BLaER1 treated with 17β-estradiol and CSF1 and Interleukin-3, amounts not matched to agents 10 nM and 100 nM (cell line): Measurements from ENCODE around the gene RPS26.
A peak's percentile ranks its signal among the peaks of the same experiment; 100 is the strongest.
"Not testable (repeated sequence)": the region's sequence is repeated elsewhere in the genome, so short reads cannot be mapped to it uniquely, and the experiment has no call there.

Experiments
- H3K27ac ChIP-seq, 11 experiments: shearing (Covaris generic); formaldehyde crosslinking; 2 replicates each; pipeline ENCODE4 v1.8.1; 2022
- H3K27me3 ChIP-seq, 11 experiments: shearing (Covaris generic); formaldehyde crosslinking; 2 replicates each; pipeline ENCODE4 v1.8.1; 2022
- H3K36me3 ChIP-seq, 11 experiments: shearing (Covaris generic); formaldehyde crosslinking; 2 replicates each; pipeline ENCODE4 v1.8.1; 2022
- H3K4me1 ChIP-seq, 10 experiments: shearing (Covaris generic); formaldehyde crosslinking; 2 replicates each; pipeline ENCODE4 v1.8.1; 2022
- H3K4me2 ChIP-seq, 11 experiments: shearing (Covaris generic); formaldehyde crosslinking; 2 replicates each; pipeline ENCODE4 v1.8.1; 2022
- H3K4me3 ChIP-seq, 10 experiments: shearing (Covaris generic); formaldehyde crosslinking; 2 replicates each; pipeline ENCODE4 v1.8.1; 2022
- H3K9ac ChIP-seq, 11 experiments: shearing (Covaris generic); formaldehyde crosslinking; 2 replicates each; pipeline ENCODE4 v1.8.1; 2022
- H3K9me3 ChIP-seq, 11 experiments: shearing (Covaris generic); formaldehyde crosslinking; replicated peaks in 1 of 11; 2 replicates each; pipeline ENCODE4 v1.8.1; 2022
- H4K20me1 ChIP-seq, 11 experiments: shearing (Covaris generic); formaldehyde crosslinking; 2 replicates each; pipeline ENCODE4 v1.8.1; 2022
- Cebpa-rat ChIP-seq, 11 experiments: shearing (Covaris generic); IDR thresholded peaks; 2 replicates each; pipeline ENCODE4 v1.8.1; 2022

Gene RPS26

GRCh38 chr12:56001487-56002100 is 40.1 kb upstream of the RPS26 start:
- Histone ChIP-seq H3K9ac (no peak overlapping the region), H3K27ac (no peak overlapping the region), H3K4me3 (no peak overlapping the region)

DNA sequence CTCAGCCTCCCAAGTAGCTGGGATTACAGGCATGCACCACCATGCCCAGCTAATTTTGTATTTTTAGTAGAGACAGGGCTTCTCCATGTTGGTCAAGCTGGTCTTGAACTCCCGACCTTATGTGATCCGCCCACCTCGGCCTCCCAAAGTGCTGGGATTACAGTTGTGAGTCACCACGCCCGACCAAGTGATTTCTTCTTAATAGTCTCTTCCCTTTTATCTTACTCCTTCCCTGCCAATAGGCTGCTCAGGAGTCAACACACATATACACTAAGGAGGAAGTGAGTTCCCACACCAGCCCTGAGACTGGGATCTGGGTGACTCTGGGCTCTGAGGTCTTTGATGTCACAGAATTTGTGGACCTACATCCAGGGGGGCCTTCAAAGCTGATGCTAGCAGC is 38.3 kb upstream of the RPS26 start:
- Histone ChIP-seq H3K36me3 (peaks cover 0 to 14% (median 0%) of the 10 kb centered on the region in 11 experiments; a peak in 4 of 22 replicates), H3K4me2 (peak overlapping the region in 3 of 11 experiments; percentile 13 to 40 (median 33); a peak in 3 of 22 replicates), H3K4me1 (peaks cover 6 to 34% (median 13%) of the 10 kb centered on the region in 10 experiments), H3K27ac (peak overlapping the region in 2 of 11 experiments; percentile 14 to 37; a peak in 2 of 22 replicates)
- H4K20me1 ChIP-seq, H3K4me3 ChIP-seq, H3K27me3 ChIP-seq, H3K9me3 ChIP-seq, H3K9ac ChIP-seq: not testable (repeated sequence)

More at GRCh38 chr12:56001487-56002100, 40.1 kb upstream of the RPS26 start:
- H3K27me3 ChIP-seq: no peaks in the 10 kb centered on the region
- H3K36me3 ChIP-seq: peaks cover 0 to 14% (median 0%) of the 10 kb centered on the region in 11 experiments; a peak in 4 of 22 replicates
- no peaks in the 10 kb centered on the region for H4K20me1 ChIP-seq
- TF ChIP-seq Cebpa-rat (IDR thresholded peaks at IDR 0.05): no peak
- no peak overlapping the region for H3K4me2 ChIP-seq
- H3K9me3 ChIP-seq: peaks cover 0 to 6% (median 0%) of the 10 kb centered on the region in 11 experiments; a peak in 1 of 22 replicates
- H3K4me1 ChIP-seq: peaks cover 7 to 40% (median 9%) of the 10 kb centered on the region in 10 experiments; a peak in 15 of 20 replicates

- H4K20me1 ChIP-seq: no peaks in the 10 kb centered on the region
- peaks cover 0 to 6% (median 0%) of the 10 kb centered on the region in 11 experiments; a peak in 1 of 22 replicates for H3K9me3 ChIP-seq
- no peak overlapping the region for H3K4me3 ChIP-seq
- no peak overlapping the region for H3K9ac ChIP-seq
- H3K4me1 ChIP-seq: peaks cover 6 to 34% (median 13%) of the 10 kb centered on the region in 10 experiments
- H3K4me2 ChIP-seq: no peak overlapping the region
- no peak for TF ChIP-seq Cebpa-rat (IDR thresholded peaks at IDR 0.05)
- H3K27ac ChIP-seq: no peak overlapping the region
- no peaks in the 10 kb centered on the region for H3K27me3 ChIP-seq
- peaks cover 0 to 14% (median 0%) of the 10 kb centered on the region in 11 experiments; a peak in 4 of 22 replicates for H3K36me3 ChIP-seq
Observed at GRCh38 chr12:56004211-56004610, 37.5 kb upstream of the RPS26 start.

GRCh38 chr12:56007564-56008559 is 33.9 kb upstream of the RPS26 start:
- Histone ChIP-seq H3K4me3 (peak overlapping the region; percentile 55 to 75 (median 67)), H3K27me3 (no peaks in the 10 kb centered on the region), H3K9me3 (no peaks in the 10 kb centered on the region), H3K9ac (peak overlapping the region; percentile 72 to 84 (median 79)), H3K4me2 (peak overlapping the region; percentile 76 to 99 (median 92)), H4K20me1 (no peaks in the 10 kb centered on the region), H3K27ac (peak overlapping the region; percentile 51 to 87 (median 74); a peak in 19 of 22 replicates), H3K4me1 (peaks cover 6 to 28% (median 13%) of the 10 kb centered on the region in 10 experiments), H3K36me3 (peaks cover 0 to 14% (median 0%) of the 10 kb centered on the region in 11 experiments; a peak in 4 of 22 replicates)
- no peak for TF ChIP-seq Cebpa-rat (IDR thresholded peaks at IDR 0.05)

DNA sequence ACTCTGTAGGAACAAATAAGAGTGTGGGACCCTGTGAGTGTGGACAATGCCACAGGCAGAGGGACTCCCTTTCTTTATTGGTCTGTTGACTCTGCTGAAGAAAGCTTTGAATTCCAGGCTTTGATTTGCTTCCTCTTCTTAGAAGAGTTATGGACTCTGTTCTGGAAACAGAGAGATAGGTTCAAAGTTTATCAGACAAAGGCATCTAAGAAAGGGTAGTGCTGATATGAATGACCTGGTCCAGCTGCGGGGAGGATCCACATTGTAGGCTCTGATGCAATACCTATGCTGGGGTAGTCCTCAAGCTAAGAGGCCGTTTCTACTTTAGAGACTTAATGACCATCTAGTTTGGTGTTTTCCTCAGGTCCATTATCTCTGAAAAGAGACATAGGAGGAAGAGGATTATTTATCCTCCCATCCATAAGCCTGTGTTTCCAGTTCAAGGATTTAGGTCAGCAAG is 31.6 kb upstream of the RPS26 start:
- no peak overlapping the region for H3K4me3 ChIP-seq
- H3K27me3 ChIP-seq: no peaks in the 10 kb centered on the region
- H3K4me2 ChIP-seq: no peak overlapping the region
- H4K20me1 ChIP-seq: no peaks in the 10 kb centered on the region
- no peaks in the 10 kb centered on the region for H3K9me3 ChIP-seq
- H3K9ac ChIP-seq: no peak overlapping the region
- peaks cover 0 to 7% (median 0%) of the 10 kb centered on the region in 11 experiments; a peak in 1 of 22 replicates for H3K36me3 ChIP-seq
- H3K27ac ChIP-seq: no peak overlapping the region
- peaks cover 6 to 17% (median 13%) of the 10 kb centered on the region in 10 experiments for H3K4me1 ChIP-seq
- no peak for TF ChIP-seq Cebpa-rat (IDR thresholded peaks at IDR 0.05)

- no peaks in the 10 kb centered on the region for H3K27me3 ChIP-seq
- H3K4me3 ChIP-seq: no peak overlapping the region
- H3K9me3 ChIP-seq: no peaks in the 10 kb centered on the region
- H3K4me2 ChIP-seq: no peak overlapping the region
- H3K27ac ChIP-seq: no peak overlapping the region
- no peak overlapping the region for H3K9ac ChIP-seq
- H3K4me1 ChIP-seq: peaks cover 6 to 13% (median 11%) of the 10 kb centered on the region in 10 experiments
- TF ChIP-seq Cebpa-rat (IDR thresholded peaks at IDR 0.05): 0 out of 22 replicates have a peak, but pooled peaks of 1 of the 11 experiments have one; percentile 14
- H3K36me3 ChIP-seq: peaks cover 0 to 7% (median 0%) of the 10 kb centered on the region in 11 experiments; a peak in 1 of 22 replicates
- no peaks in the 10 kb centered on the region for H4K20me1 ChIP-seq
Observed at GRCh38 chr12:56011509-56012090, 30.1 kb upstream of the RPS26 start.

- Histone ChIP-seq H4K20me1 (no peaks in the 10 kb centered on the region), H3K4me1 (peaks cover 0 to under 1% (median 0%) of the 10 kb centered on the region in 10 experiments; a peak in 5 of 20 replicates), H3K9ac (no peak overlapping the region), H3K36me3 (peaks cover 0 to 13% (median 0%) of the 10 kb centered on the region in 11 experiments; a peak in 3 of 22 replicates), H3K4me3 (no peak overlapping the region), H3K27me3 (no peaks in the 10 kb centered on the region), H3K4me2 (no peak overlapping the region), H3K9me3 (no peaks in the 10 kb centered on the region), H3K27ac (no peak overlapping the region)
- TF ChIP-seq Cebpa-rat (IDR thresholded peaks at IDR 0.05): no peak
Observed at GRCh38 chr12:56013482-56013881, 28.2 kb upstream of the RPS26 start.

GRCh38 chr12:56014205-56014604 is 27.5 kb upstream of the RPS26 start:
- Histone ChIP-seq H3K4me3 (no peak overlapping the region), H3K4me1 (no peaks in the 10 kb centered on the region; a peak in 1 of 20 replicates), H3K4me2 (no peak overlapping the region), H3K27me3 (no peaks in the 10 kb centered on the region), H3K9me3 (no peaks in the 10 kb centered on the region), H3K9ac (no peak overlapping the region), H3K36me3 (peaks cover 0 to 21% (median 0%) of the 10 kb centered on the region in 11 experiments; a peak in 4 of 22 replicates), H3K27ac (no peak overlapping the region), H4K20me1 (no peaks in the 10 kb centered on the region)
- TF ChIP-seq Cebpa-rat (IDR thresholded peaks at IDR 0.05): no peak
